HCT116 (cell line): ENCODE measurements around the gene PXDN.

Source experiments
- CTCF ChIP-seq, 3 experiments: fragments of 200-600 bp in 1 of 3; sonication (generic) in 1 of 3; IDR thresholded peaks in 2 of 3; conservative IDR thresholded peaks in 1 of 3; 2 replicates each; pipeline ENCODE4 v1.5.1; 2012 to 2017; ENCODE audit warnings: low read depth in 2 of 3, low read length in 2 of 3, antibody characterized with exemption in 1 of 3, borderline replicate concordance in 1 of 3, control low read depth in 1 of 3, mild to moderate bottlenecking in 1 of 3, mixed read lengths in 1 of 3, mixed run types in 1 of 3, moderate library complexity in 1 of 3; ENCODE audit not compliant: insufficient read depth in 1 of 3
- EGR1 ChIP-seq: IDR thresholded peaks from 2 replicates; pipeline ENCODE4 v1.6.1; 2012; ENCODE audit warnings: low read depth
- POLR2A ChIP-seq: IDR thresholded peaks from 2 replicates; pipeline ENCODE4 v1.7.0; 2011; ENCODE audit warnings: borderline replicate concordance; ENCODE audit not compliant: insufficient read depth, insufficient read length; ENCODE audit errors: extremely low read depth
- POLR2AphosphoS5 ChIP-seq: IDR thresholded peaks from 2 replicates; pipeline ENCODE4 v1.6.1; 2011; ENCODE audit warnings: mild to moderate bottlenecking, low read depth, low read length, moderate library complexity
- REST ChIP-seq: IDR thresholded peaks from 2 replicates; pipeline ENCODE4 v1.6.1; 2012; ENCODE audit warnings: low read depth

- TF ChIP-seq CTCF (IDR thresholded peaks at IDR 0.05 in 2 of 3, conservative IDR thresholded peaks at IDR 0.05 in 1 of 3; ENCODE audit: borderline replicate concordance in 1 of 3, insufficient read depth in 1 of 3, low read depth in 2 of 3, low read length in 2 of 3) (no peak), POLR2AphosphoS5 (no peak), REST (no peak), POLR2A (no peak), EGR1 (no peak)
Observed at GRCh38 chr2:1766851-1767811, 22.8 kb upstream of the PXDN start.
